Measurements from ENCODE around the gene SPNS3. TPM values are rescaled to one million over a fixed set of nuclear protein-coding genes. Genes with fewer than 3 reads are reported as not detected.

Gene SPNS3
- total RNA-seq, 4 donors from 2014 or later: 0.47 to 1.0 TPM; not detected in 2

- DNase-seq (ENCODE audit: low spot score): no peak
- ATAC-seq (ENCODE audit: low FRiP score): peak; percentile 76
- TF ChIP-seq CTCF (IDR thresholded peaks at IDR 0.05): no peak
These were observed 87.3 kb downstream of the SPNS3 start for GRCh38 chr17:4520894-4521600.

DNA sequence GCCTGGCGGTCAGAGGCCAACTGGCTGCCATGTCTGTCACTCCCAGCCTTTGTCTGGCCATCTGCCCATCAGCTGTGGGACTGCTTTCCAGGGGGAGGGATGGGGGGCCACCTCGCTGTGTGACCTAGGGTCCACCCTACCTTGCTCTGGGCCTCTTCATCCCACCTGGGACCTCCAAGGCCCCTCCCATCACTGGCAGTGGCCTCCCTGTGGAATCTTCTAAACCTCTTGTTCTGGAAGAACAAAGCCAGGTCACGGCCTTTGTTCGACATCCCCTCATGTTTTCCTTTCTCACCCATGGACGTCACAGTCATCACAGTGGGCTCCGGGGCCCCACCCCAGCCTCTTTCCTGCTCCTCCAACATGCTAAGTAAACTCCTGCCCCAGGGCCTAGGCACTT lies 88.9 kb downstream of the SPNS3 start:
- ATAC-seq (ENCODE audit: low FRiP score): no peak
- no peak for DNase-seq (ENCODE audit: low spot score)
- TF ChIP-seq CTCF (IDR thresholded peaks at IDR 0.05): no peak

- no peak for TF ChIP-seq CTCF (IDR thresholded peaks at IDR 0.05)
- ATAC-seq (ENCODE audit: low FRiP score): no peak
- no peak for DNase-seq (ENCODE audit: low spot score)
These were observed 90.2 kb downstream of the SPNS3 start for GRCh38 chr17:4523946-4524345.

DNA sequence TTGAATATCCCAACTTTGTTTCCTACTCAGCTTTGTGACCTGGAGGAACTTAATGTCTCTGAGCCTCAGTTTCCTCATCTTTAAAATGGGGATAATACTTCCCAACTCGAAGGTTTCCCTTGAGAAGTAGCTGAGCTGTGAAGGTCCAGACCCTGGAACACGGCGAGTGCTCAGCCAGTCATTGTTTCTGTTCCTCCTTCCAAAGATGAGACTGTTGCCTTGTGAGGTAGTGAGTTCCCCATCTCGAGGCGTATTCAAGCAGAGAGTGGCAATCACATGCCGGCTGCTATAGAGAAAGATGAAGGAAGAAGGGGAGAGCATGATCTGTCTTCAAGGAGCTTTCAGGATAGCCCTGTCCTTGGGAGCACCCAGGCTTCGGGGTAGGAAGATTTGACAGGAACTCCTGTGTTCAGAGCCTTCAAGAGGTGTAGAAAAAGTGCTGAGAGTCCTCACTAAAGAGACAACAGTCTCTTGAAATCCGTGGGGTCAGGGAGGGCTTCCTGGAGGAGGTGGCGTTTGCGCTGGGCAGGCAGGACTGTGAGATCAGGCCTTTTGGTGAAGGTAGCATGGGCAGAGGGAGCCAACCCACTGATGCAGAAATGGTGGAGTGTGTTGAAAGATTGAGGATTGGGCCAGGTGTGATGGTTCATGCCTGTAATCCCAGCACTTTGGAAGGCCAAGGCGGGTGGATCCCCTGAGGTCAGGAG lies 92.1 kb downstream of the SPNS3 start:
- no peak for ATAC-seq (ENCODE audit: low FRiP score)
- no peak for DNase-seq (ENCODE audit: low spot score)
- no peak for TF ChIP-seq CTCF (IDR thresholded peaks at IDR 0.05)

GRCh38 chr17:4527134-4527533 lies 93.4 kb downstream of the SPNS3 start:
- no peak for TF ChIP-seq CTCF (IDR thresholded peaks at IDR 0.05)
- ATAC-seq (ENCODE audit: low FRiP score) (no peak), DNase-seq (ENCODE audit: low spot score) (no peak)

DNA sequence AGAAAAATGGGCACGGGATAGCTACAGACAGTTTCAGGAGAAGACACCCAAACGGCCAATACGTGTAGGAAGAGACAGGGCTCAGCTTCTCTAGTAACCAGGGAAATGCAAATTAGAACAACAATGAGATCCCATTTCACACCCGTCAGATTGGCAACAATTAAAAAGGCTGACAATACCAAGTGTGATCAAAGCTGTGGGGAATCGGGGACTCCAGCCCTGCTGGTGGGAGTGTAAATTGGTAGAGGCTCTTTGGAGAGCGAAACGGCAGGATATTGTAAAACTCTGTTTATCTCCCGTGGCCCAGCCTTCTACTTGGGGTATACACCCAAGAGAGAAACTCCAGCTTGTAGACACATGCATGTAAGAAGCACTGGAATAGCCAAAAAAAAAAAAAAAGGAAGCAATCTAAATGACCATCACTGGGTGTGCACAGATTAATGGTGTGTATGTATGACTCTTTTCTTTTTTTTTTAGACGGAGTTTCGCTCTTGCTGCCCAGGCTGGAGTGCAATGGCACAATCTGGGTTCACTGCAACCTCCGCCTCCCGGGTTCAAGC lies 93.9 kb downstream of the SPNS3 start:
- ATAC-seq (ENCODE audit: low FRiP score) (no peak), DNase-seq (ENCODE audit: low spot score) (no peak)
- no peak for TF ChIP-seq CTCF (IDR thresholded peaks at IDR 0.05)

Data from omental fat pad (tissue), 4 donors.